Glutamatergic neuron (in vitro differentiated cells): Measurements from ENCODE around the gene NELFB. TPM values are rescaled to one million over a fixed set of nuclear protein-coding genes. Genes with fewer than 3 reads are reported as not detected.

ENCODE experiments used
- DNase-seq: peaks from one replicate; pipeline ENCODE4 v3.0.0; 2022
- H3K27ac Mint-ChIP-seq: one replicate; pipeline ENCODE4 v1.8.0; 2020; ENCODE audit warnings: mild to moderate bottlenecking, mixed read lengths, inconsistent platforms; ENCODE audit not compliant: unreplicated experiment
- H3K27me3 Mint-ChIP-seq: one replicate; pipeline ENCODE4 v1.8.0; 2020; ENCODE audit warnings: mild to moderate bottlenecking, moderate library complexity, mixed read lengths, inconsistent platforms; ENCODE audit not compliant: unreplicated experiment
- H3K36me3 Mint-ChIP-seq: one replicate; pipeline ENCODE4 v1.8.0; 2020; ENCODE audit warnings: mild to moderate bottlenecking, mixed read lengths, inconsistent platforms; ENCODE audit not compliant: unreplicated experiment
- H3K4me1 Mint-ChIP-seq: one replicate; pipeline ENCODE4 v1.8.0; 2020; ENCODE audit warnings: mild to moderate bottlenecking, low read depth, mixed read lengths, inconsistent platforms; ENCODE audit not compliant: unreplicated experiment
- H3K4me3 Mint-ChIP-seq: one replicate; pipeline ENCODE4 v1.8.0; 2020; ENCODE audit warnings: mild to moderate bottlenecking, mixed read lengths, inconsistent platforms; ENCODE audit not compliant: unreplicated experiment
- H3K9me3 Mint-ChIP-seq: one replicate; pipeline ENCODE4 v1.8.0; 2020; ENCODE audit warnings: mild to moderate bottlenecking, moderate library complexity, mixed read lengths, inconsistent platforms; ENCODE audit not compliant: unreplicated experiment
- total RNA-seq: library from RNA; stranded (reverse); fragmentation: NEBNext Ultra II Directional; extraction: Animal tissue kit (Norgen Biotek cat#: 25700); gene quantifications from one replicate; pipeline ENCODE4 v1.2.1, GENCODE V29; 2021; ENCODE audit not compliant: unreplicated experiment
- TF ChIP-seq, protein P1 (sequence below): fragments of 200-600 bp; sonication (generic); IDR thresholded peaks from one replicate; pipeline ENCODE4 v1.5.0; 2021; ENCODE audit not compliant: partially characterized antibody, unreplicated experiment

NELFB gene
- total RNA-seq, 1 donor from 2014 or later, result 48.5 TPM

DNA sequence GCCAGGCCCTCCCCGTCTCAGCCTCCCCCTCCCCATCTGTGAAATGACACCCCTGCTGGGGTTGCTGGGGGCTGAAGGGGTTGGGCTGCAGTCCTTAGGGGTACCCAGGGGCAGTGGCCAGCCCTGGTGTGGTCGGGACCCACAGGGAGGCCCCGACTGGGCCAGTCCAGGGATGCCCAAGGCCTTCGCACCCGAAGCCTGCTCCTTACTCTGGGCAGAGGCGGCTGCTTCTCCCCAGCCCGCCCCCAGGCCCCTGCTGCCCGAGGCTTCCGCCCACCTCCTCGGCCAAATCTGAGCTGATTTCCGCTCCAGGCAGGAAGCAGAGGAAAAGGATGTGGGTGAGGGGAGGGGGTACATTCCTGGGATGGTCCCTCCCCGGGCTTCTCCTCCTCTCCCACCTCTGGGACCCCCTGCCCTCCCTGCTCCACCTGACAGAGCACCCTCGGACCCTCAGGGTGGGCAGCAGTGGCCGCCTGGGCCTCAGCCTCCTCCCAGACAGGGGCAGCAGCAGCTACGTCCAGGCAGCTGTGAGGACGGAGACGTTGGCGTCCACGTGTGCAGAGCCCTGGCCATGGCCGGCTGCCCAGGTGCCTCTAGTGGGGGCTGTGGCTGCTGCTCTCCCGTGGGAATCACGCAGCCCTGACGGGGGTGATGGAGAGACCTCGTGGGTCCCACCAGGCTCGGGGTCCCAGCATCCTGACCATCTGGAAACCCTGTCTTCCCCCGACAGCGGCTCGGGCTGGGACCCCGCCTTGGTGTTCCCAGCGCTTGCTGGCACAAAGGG is 51.1 kb downstream of the NELFB start:
- Mint-ChIP-seq H3K4me1 (peaks cover 3% of the 10 kb centered on the region), H3K27me3 (no peaks in the 10 kb centered on the region), H3K9me3 (peaks cover 4% of the 10 kb centered on the region), H3K36me3 (no peaks in the 10 kb centered on the region), H3K4me3 (no peak overlapping the region), H3K27ac (no peak overlapping the region)
- TF ChIP-seq, protein P1, sequence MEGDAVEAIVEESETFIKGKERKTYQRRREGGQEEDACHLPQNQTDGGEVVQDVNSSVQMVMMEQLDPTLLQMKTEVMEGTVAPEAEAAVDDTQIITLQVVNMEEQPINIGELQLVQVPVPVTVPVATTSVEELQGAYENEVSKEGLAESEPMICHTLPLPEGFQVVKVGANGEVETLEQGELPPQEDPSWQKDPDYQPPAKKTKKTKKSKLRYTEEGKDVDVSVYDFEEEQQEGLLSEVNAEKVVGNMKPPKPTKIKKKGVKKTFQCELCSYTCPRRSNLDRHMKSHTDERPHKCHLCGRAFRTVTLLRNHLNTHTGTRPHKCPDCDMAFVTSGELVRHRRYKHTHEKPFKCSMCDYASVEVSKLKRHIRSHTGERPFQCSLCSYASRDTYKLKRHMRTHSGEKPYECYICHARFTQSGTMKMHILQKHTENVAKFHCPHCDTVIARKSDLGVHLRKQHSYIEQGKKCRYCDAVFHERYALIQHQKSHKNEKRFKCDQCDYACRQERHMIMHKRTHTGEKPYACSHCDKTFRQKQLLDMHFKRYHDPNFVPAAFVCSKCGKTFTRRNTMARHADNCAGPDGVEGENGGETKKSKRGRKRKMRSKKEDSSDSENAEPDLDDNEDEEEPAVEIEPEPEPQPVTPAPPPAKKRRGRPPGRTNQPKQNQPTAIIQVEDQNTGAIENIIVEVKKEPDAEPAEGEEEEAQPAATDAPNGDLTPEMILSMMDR, result no peak
- DNase-seq, result peak; percentile 36

GRCh38 chr9:137306850-137307254 is 51.7 kb downstream of the NELFB start:
- no peak overlapping the region for H3K27ac Mint-ChIP-seq
- H3K36me3 Mint-ChIP-seq, result no peaks in the 10 kb centered on the region
- peaks cover 3% of the 10 kb centered on the region for H3K4me1 Mint-ChIP-seq
- H3K27me3 Mint-ChIP-seq, result no peaks in the 10 kb centered on the region
- DNase-seq, result peak; percentile 24
- H3K4me3 Mint-ChIP-seq, result no peak overlapping the region
- TF ChIP-seq, protein P1, result no peak
- H3K9me3 Mint-ChIP-seq, result peaks cover 4% of the 10 kb centered on the region

DNA sequence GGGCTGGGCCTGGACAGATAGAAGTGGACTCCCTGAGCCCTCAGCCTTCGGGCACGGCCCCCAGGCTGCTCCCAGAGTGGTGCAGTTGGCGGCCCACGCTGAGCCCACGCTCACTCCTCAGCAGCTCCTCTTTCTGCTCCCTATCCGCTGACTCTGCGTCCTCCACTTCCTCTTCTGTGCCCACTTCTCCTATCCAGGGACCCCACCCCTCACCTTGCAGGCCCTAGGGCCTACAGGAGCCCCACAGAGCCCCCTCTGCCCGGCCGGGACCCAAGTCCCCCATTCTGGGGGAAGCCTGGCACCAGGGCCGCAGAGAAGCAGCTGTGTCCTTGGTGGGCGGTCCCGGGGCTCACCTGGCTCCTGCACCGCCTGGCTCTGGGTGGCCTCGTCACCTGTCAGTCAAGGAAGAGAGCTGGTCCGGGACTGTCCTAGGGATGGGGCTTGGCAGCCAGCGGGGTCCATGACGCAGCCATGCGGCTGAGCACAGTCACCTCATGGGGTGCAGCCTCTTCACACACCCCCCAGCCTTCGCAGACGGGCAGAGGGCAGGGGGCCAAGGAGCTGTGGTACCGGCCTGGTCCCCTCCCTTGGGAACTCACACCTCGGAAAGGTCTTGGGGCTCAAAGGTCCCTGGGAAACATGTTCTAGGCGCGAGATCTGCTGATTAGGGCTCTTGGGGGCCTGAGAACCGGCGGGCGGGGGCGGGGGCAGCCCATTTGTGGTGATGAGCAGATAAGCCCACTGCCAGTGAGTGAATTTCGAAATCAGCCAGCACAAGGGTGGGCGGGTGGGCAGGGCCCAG is 52.3 kb downstream of the NELFB start:
- H3K27ac Mint-ChIP-seq, result no peak overlapping the region
- H3K4me3 Mint-ChIP-seq, result no peak overlapping the region
- no peak for DNase-seq
- TF ChIP-seq, protein P1, result no peak
- H3K4me1 Mint-ChIP-seq, result peaks cover 3% of the 10 kb centered on the region
- H3K9me3 Mint-ChIP-seq, result peaks cover 4% of the 10 kb centered on the region
- no peaks in the 10 kb centered on the region for H3K36me3 Mint-ChIP-seq
- no peaks in the 10 kb centered on the region for H3K27me3 Mint-ChIP-seq

DNA sequence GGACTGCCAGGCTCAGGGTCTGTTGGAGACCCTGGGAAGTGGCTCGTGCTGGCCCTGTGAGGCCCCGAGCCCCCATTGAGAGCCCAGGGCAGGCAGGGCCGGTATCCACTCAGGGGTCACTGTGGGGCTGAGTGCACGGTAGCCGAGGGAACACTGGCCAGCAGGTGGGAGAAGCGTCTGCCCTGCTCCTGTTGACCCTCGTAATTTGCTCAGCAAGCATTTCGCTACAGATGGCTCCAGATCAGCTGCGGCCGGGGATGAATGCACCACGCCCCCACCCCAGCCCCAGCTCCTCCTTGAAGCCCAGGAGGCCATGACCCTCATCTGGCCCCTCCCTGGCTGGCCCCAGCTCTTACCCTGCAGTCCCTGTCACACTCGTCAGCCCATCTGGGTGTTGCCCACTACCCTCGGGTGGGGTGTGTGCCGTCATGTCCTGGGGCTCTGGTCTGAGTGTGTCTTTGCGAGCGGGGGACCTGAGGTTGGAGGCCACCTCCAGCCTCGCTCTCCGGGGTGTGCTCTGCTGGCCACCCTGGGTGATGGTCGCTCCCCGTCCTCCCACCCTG is 53.0 kb downstream of the NELFB start:
- Mint-ChIP-seq H3K36me3 (no peaks in the 10 kb centered on the region), H3K27me3 (no peaks in the 10 kb centered on the region), H3K27ac (peak overlapping the region; percentile 38), H3K9me3 (peaks cover 4% of the 10 kb centered on the region), H3K4me1 (peaks cover 3% of the 10 kb centered on the region), H3K4me3 (no peak overlapping the region)
- TF ChIP-seq, protein P1, result no peak
- peak; percentile 69 for DNase-seq
